Measurements from ENCODE around the gene MSH5. TPM values are rescaled to one million over a fixed set of nuclear protein-coding genes. Genes with fewer than 3 reads are reported as not detected.

MSH5 gene
- total RNA-seq, 1 experiment from 2014 or later = 22.4 TPM

DNA sequence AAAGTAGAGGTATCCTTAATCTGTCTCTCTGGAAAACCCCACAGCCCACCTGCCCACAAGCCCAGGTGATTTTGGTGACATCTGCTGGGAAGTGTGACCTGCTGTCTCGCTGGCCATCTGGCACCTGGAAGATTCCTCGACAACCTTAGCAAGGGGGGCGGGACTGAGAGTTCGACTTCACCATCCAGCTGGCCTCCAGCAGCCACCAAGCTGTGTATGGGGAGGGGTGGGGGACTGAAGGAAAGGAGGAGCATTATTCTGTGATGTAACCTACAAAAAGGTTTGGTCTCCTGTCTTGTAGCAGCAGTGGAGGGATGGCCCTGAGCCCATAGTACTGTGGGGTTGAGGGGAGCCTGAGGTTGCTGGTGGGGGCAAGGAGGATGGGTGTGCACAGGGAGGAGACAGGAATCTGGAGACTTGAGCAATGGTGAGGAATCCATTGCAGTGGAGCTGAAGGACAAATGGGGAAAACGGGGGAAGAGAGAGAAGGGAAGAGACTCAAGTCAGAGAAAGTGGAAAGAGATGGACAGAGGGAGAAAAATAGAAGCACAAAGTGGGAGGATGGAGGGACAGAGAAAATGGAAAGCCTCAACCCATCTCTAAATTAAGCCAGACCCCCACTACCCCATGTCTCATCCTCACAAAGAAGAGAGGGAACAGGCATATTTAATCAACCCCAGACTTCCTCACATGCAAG is 29.1 kb upstream of the MSH5 start:
- Histone ChIP-seq H3K27ac (ENCODE audit: insufficient read length, low read depth, low read length) (no peak overlapping the region), H3K18ac (ENCODE audit: insufficient read length, low read depth, low read length) (no peak overlapping the region), H3K9ac (ENCODE audit: extremely low read depth, insufficient read length, low read length) (no peak overlapping the region), H3K27me3 (ENCODE audit: insufficient read depth, low read length) (no peaks in the 10 kb centered on the region), H4K5ac (ENCODE audit: insufficient read length, low read depth, low read length) (no peak overlapping the region), H3K9me3 (ENCODE audit: control insufficient read depth, low read depth, low read length) (no peaks in the 10 kb centered on the region), H4K20me1 (ENCODE audit: control insufficient read depth, insufficient read depth, insufficient read length) (no peaks in the 10 kb centered on the region), H4K8ac (replicated peaks; ENCODE audit: insufficient read length, low read depth, low read length) (no peak overlapping the region), H3K4me2 (ENCODE audit: insufficient read depth, insufficient read length, low read length) (no peak overlapping the region), H3K14ac (ENCODE audit: insufficient read depth, low read length) (no peak overlapping the region), H2BK15ac (ENCODE audit: low read depth, low read length) (no peak overlapping the region), H3K4ac (ENCODE audit: low read depth, low read length) (no peak overlapping the region), H3T11ph (ENCODE audit: low read length) (no peak overlapping the region), H4K91ac (ENCODE audit: insufficient read length, low read depth, low read length) (no peak overlapping the region), H2BK20ac (ENCODE audit: low read depth, low read length, poor library complexity, severe bottlenecking) (no peak overlapping the region), H2BK5ac (ENCODE audit: insufficient read length, low read length) (no peak overlapping the region), H3K79me2 (ENCODE audit: insufficient read depth, low read length) (no peaks in the 10 kb centered on the region), H3K56ac (ENCODE audit: insufficient read length, low read depth, low read length) (no peak overlapping the region), H2BK12ac (ENCODE audit: insufficient read length, low read depth, low read length) (no peak overlapping the region), H3K79me1 (ENCODE audit: insufficient read depth, low read depth, low read length, poor library complexity, severe bottlenecking) (no peaks in the 10 kb centered on the region), H3K4me1 (ENCODE audit: insufficient read depth, low read length) (peaks cover 5% of the 10 kb centered on the region; the same call in 1 of the 2 replicates), H3K23ac (ENCODE audit: insufficient read length, low read depth, low read length) (no peak overlapping the region), H2AFZ (ENCODE audit: low read length) (no peak overlapping the region), H2BK120ac (ENCODE audit: low read depth, low read length, poor library complexity, severe bottlenecking) (no peak overlapping the region), H2AK5ac (ENCODE audit: insufficient read length, low read length) (no peak overlapping the region), H3K23me2 (ENCODE audit: insufficient read length, low read depth, low read length, poor library complexity, severe bottlenecking) (no peaks in the 10 kb centered on the region)
- DNase-seq = no peak
- no peak overlapping the region for H3K27ac Mint-ChIP-seq
- no peaks in the 10 kb centered on the region for H3K9me3 Mint-ChIP-seq
- no peak overlapping the region for H3K4me3 Mint-ChIP-seq
- no CpG with 5 or more reads among the region's 5 CpGs for WGBS (ENCODE audit: extremely low coverage, insufficient read length, low lambda C conversion rate)
- H3K4me1 Mint-ChIP-seq = peaks cover 31 to 40% of the 10 kb centered on the region in 2 experiments
- peaks cover 9% of the 10 kb centered on the region for H3K27me3 Mint-ChIP-seq (ENCODE audit: low read depth)
- H3K36me3 Mint-ChIP-seq (ENCODE audit: insufficient read depth in 1 of 3, low read depth in 3 of 3) = no peaks in the 10 kb centered on the region
- TF ChIP-seq, protein P1, sequence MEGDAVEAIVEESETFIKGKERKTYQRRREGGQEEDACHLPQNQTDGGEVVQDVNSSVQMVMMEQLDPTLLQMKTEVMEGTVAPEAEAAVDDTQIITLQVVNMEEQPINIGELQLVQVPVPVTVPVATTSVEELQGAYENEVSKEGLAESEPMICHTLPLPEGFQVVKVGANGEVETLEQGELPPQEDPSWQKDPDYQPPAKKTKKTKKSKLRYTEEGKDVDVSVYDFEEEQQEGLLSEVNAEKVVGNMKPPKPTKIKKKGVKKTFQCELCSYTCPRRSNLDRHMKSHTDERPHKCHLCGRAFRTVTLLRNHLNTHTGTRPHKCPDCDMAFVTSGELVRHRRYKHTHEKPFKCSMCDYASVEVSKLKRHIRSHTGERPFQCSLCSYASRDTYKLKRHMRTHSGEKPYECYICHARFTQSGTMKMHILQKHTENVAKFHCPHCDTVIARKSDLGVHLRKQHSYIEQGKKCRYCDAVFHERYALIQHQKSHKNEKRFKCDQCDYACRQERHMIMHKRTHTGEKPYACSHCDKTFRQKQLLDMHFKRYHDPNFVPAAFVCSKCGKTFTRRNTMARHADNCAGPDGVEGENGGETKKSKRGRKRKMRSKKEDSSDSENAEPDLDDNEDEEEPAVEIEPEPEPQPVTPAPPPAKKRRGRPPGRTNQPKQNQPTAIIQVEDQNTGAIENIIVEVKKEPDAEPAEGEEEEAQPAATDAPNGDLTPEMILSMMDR (conservative IDR thresholded peaks at IDR 0.05) = no peak
